ENCODE results near the gene TSC22D2.

Gene TSC22D2

DNA sequence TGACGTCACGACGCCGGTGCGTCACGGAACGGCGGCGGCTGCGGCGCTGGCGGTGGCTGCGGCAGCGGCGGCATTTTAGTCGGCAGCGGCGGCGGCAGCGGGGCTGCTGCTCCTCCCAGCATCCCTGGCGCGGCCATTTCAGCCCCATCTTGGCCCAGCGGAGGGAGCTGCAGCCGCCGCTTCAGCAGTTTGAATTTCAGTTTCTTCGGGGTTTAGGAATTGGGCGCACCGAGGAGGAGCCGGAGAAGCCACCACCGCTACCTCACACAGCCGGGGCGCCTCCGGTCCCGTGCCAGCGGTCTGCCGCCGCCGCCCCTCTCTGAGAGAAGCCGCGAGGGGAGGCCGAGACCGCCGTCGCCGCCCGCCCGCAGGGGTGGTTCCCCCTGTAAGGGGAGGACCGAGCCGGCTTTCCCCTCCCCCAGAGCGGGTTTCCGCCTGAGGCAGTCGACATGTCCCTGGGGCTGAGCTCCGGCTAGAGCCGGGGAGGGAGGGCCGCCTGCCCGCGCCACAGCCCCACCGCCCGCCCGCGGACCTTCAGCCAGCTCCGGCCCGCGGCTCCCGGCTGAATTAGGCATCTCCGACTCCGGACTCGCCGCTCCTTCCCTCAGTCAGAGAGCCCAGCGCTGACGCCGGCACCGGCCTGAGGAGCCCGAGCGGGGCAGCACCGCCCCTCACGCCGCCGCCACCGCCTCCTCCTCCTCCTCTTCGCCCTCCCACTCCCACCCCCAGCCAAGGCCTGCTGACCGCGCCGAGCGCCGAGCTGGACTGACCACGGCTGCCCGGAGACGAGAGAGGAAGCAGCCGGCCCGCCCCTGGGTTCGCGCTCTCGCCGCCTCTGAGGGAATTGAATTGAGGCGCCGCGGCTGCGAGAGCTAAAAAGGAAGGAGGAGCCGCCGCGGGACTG, at the start of gene TSC22D2:
TSS of gene TSC22D2 (plus strand) at position 78 of the 904 bp plus-strand sequence. CDS start 1,053 bp downstream, outside the sequence.
- Histone ChIP-seq H3K9ac (ENCODE audit: low read length in 2 of 2) (peak within 1 kb of the TSS; percentile 92 to 96), H3K4me1 (ENCODE audit: control insufficient read depth, insufficient read depth, low read length) (no peaks in the 10 kb centered on the region), H3K27me3 (ENCODE audit: control insufficient read depth in 1 of 2, insufficient read depth in 2 of 2, low read length in 2 of 2) (no peaks in the 10 kb centered on the region), H3K36me3 (ENCODE audit: control insufficient read depth in 2 of 2, insufficient read depth in 2 of 2, low read length in 2 of 2) (no peaks in the 10 kb centered on the region), H3K27ac (ENCODE audit: low read length) (peak within 1 kb of the TSS; percentile 96), H3K4me3 (ENCODE audit: low read length in 2 of 2) (peak within 1 kb of the TSS; percentile 94), H3K9me3 (ENCODE audit: control insufficient read depth in 2 of 2, low read length in 2 of 2) (no peaks in the 10 kb centered on the region)

DNA sequence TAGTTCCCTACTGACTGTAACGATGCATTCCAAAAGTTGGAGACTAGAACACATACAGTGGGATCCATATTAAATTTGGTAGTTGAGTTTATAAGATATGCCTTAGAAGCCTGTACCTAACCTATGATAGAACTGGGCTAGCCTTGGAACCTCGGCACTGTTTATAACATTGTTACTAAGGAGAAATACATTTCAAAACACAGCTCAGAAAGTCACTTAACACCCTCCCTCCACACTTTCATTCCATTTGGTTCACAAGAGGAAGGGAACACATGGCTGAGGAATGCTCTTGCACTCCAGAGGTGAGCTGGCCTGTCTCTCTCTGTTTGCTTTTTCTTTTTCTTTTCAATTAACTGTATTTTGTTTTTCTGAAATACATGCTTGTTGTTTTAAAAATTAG, 48.7 kb upstream of the TSC22D2 start:
- Histone ChIP-seq H3K27me3 (ENCODE audit: control insufficient read depth in 1 of 2, insufficient read depth in 2 of 2, low read length in 2 of 2) (no peaks in the 10 kb centered on the region), H3K4me1 (ENCODE audit: control insufficient read depth, insufficient read depth, low read length) (no peaks in the 10 kb centered on the region), H3K9ac (ENCODE audit: low read length in 2 of 2) (no peak overlapping the region), H3K9me3 (ENCODE audit: control insufficient read depth in 2 of 2, low read length in 2 of 2) (no peaks in the 10 kb centered on the region), H3K27ac (ENCODE audit: low read length) (no peak overlapping the region), H3K4me3 (ENCODE audit: low read length in 2 of 2) (no peak overlapping the region), H3K36me3 (ENCODE audit: control insufficient read depth in 2 of 2, insufficient read depth in 2 of 2, low read length in 2 of 2) (no peaks in the 10 kb centered on the region)

DNA sequence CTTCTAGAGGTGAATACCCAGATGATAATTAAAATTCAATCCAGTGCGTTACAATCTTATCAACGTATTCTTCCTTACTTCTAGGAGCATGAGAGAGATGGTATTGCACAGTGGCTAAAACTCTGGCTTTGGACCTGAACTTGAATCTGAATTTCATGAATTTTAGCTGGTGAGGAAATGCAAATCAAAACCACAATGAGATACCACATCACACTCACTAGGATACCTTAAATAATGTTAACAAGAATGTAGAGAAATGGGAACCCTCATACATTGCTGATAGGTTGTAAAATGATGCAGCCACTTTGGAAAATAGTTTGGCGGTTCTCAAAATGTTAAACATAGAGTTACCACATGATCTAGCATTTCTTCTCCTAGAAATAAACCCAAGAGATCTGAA, 47.1 kb upstream of the TSC22D2 start:
- no peak overlapping the region for H3K27ac ChIP-seq (ENCODE audit: low read length)
- H3K4me1 ChIP-seq (ENCODE audit: control insufficient read depth, insufficient read depth, low read length) = no peaks in the 10 kb centered on the region
- no peak overlapping the region for H3K4me3 ChIP-seq (ENCODE audit: low read length in 2 of 2)
- H3K9me3 ChIP-seq (ENCODE audit: control insufficient read depth in 2 of 2, low read length in 2 of 2) = no peaks in the 10 kb centered on the region
- no peaks in the 10 kb centered on the region for H3K36me3 ChIP-seq (ENCODE audit: control insufficient read depth in 2 of 2, insufficient read depth in 2 of 2, low read length in 2 of 2)
- H3K9ac ChIP-seq (ENCODE audit: low read length in 2 of 2) = no peak overlapping the region
- H3K27me3 ChIP-seq (ENCODE audit: control insufficient read depth in 1 of 2, insufficient read depth in 2 of 2, low read length in 2 of 2) = no peaks in the 10 kb centered on the region

DNA sequence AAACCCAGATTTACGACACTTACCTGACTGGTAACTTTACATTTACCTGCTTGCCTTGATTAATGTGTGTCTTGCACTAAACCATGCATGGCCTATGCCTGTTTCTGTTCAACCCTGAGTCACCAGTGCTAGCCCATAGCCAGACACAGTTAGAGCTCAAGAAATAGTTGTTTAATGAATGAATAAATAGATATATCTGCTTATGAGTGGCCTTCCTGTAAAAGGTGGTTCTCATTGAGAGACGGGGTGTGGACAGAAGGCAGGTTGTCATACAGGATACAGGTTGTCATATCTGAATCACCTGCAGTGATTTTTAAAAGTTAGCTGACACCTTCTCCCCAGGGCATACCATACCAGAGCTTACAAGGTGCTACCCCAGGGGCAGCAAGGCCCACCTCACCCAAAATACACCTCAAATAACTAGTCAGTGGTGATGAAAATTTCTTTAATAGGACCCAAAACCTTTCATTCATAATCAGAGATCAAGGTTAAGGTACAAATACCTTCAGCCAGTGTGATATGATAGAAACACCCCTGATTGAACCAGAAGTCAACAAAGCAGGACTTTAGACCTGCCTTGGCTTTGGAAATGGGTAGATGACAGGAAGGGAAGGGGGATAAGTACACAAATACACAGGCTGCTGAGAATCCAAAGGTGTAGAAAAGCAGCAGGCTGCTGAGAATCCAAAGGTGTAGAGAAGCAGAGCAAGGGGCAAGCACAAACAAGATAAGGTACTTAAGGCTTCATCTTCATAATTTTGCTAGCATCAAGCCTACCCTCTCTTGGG, 45.4 kb upstream of the TSC22D2 start:
- H3K27ac ChIP-seq (ENCODE audit: low read length) = no peak overlapping the region
- H3K4me1 ChIP-seq (ENCODE audit: control insufficient read depth, insufficient read depth, low read length) = no peaks in the 10 kb centered on the region
- no peak overlapping the region for H3K9ac ChIP-seq (ENCODE audit: low read length in 2 of 2)
- H3K4me3 ChIP-seq (ENCODE audit: low read length in 2 of 2) = no peak overlapping the region
- H3K36me3 ChIP-seq (ENCODE audit: control insufficient read depth in 2 of 2, insufficient read depth in 2 of 2, low read length in 2 of 2) = no peaks in the 10 kb centered on the region
- no peaks in the 10 kb centered on the region for H3K27me3 ChIP-seq (ENCODE audit: control insufficient read depth in 1 of 2, insufficient read depth in 2 of 2, low read length in 2 of 2)
- no peaks in the 10 kb centered on the region for H3K9me3 ChIP-seq (ENCODE audit: control insufficient read depth in 2 of 2, low read length in 2 of 2)

DNA sequence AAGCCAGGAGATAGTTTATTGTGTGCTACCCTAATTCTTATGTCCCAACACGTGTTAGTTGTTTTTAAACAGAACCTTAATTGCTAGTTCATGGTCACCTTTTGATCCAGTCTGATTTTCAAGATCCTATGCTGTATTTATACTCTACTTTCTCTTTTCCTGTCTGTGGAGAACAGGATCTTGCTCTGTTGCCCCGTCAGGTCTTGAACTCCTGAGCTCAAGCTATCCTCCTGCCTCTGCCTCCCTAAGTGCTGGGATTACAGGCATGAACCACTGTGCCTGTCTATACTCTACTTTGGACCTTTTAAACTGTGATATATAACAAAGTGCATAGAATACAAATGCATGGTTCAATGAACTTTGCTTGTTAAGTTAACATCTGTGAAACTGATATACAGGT, 44.7 kb upstream of the TSC22D2 start:
- H3K9me3 ChIP-seq (ENCODE audit: control insufficient read depth in 2 of 2, low read length in 2 of 2) = no peaks in the 10 kb centered on the region
- H3K27me3 ChIP-seq (ENCODE audit: control insufficient read depth in 1 of 2, insufficient read depth in 2 of 2, low read length in 2 of 2) = no peaks in the 10 kb centered on the region
- H3K27ac ChIP-seq (ENCODE audit: low read length) = no peak overlapping the region
- no peaks in the 10 kb centered on the region for H3K4me1 ChIP-seq (ENCODE audit: control insufficient read depth, insufficient read depth, low read length)
- no peak overlapping the region for H3K9ac ChIP-seq (ENCODE audit: low read length in 2 of 2)
- H3K4me3 ChIP-seq (ENCODE audit: low read length in 2 of 2) = no peak overlapping the region
- H3K36me3 ChIP-seq (ENCODE audit: control insufficient read depth in 2 of 2, insufficient read depth in 2 of 2, low read length in 2 of 2) = no peaks in the 10 kb centered on the region

DNA sequence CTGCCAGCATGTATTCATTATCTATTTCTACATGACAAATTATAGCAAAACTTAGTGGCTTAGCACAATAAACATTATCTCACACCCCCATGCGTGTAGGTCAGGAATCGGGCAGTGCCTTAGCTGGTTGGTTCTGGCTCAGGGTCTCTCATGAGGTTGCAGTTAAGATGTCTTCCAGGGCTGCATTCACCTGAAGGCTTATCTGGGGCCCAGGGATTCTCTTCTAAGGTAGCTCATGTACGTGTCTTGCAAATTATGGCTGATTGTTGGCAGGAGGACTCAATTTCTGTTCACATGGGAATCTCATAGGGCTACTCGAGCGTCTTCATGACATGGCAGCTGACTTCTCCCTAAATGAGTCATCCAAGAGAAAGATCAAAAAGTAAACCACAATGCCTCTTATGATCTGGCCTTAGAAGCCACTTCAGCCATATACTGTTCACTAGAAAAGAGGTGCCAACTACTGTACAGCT, 42.9 kb upstream of the TSC22D2 start:
- Histone ChIP-seq H3K27ac (ENCODE audit: low read length) (no peak overlapping the region), H3K9ac (ENCODE audit: low read length in 2 of 2) (no peak overlapping the region), H3K36me3 (ENCODE audit: control insufficient read depth in 2 of 2, insufficient read depth in 2 of 2, low read length in 2 of 2) (no peaks in the 10 kb centered on the region), H3K27me3 (ENCODE audit: control insufficient read depth in 1 of 2, insufficient read depth in 2 of 2, low read length in 2 of 2) (no peaks in the 10 kb centered on the region), H3K4me1 (ENCODE audit: control insufficient read depth, insufficient read depth, low read length) (peaks cover under 1% of the 10 kb centered on the region), H3K4me3 (ENCODE audit: low read length in 2 of 2) (no peak overlapping the region), H3K9me3 (ENCODE audit: control insufficient read depth in 2 of 2, low read length in 2 of 2) (no peaks in the 10 kb centered on the region)

DNA sequence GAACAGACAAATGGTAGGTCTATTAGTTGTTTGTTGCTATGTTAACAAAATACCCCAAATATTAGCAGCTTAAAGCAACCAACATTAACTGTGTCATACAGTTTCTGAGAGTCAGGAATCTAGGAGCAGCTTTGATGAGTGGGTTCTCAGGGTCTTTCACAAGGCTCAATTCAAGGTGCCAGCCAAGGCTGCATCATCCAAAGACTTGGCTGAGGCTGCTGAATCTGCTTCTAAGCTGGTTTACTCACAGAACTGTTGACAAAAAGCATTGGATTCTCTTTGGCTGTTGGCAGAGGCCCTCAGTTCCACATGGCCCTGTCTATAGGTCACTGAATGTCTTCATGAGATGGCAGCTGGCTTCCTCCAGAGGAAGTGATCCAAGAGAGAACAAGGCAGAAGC, 40.3 kb upstream of the TSC22D2 start:
- Histone ChIP-seq H3K4me3 (ENCODE audit: low read length in 2 of 2) (no peak overlapping the region), H3K9ac (ENCODE audit: low read length in 2 of 2) (no peak overlapping the region), H3K36me3 (ENCODE audit: control insufficient read depth in 2 of 2, insufficient read depth in 2 of 2, low read length in 2 of 2) (no peaks in the 10 kb centered on the region), H3K4me1 (ENCODE audit: control insufficient read depth, insufficient read depth, low read length) (peaks cover 6% of the 10 kb centered on the region), H3K27me3 (ENCODE audit: control insufficient read depth in 1 of 2, insufficient read depth in 2 of 2, low read length in 2 of 2) (no peaks in the 10 kb centered on the region), H3K27ac (ENCODE audit: low read length) (no peak overlapping the region), H3K9me3 (ENCODE audit: control insufficient read depth in 2 of 2, low read length in 2 of 2) (no peaks in the 10 kb centered on the region)

DNA sequence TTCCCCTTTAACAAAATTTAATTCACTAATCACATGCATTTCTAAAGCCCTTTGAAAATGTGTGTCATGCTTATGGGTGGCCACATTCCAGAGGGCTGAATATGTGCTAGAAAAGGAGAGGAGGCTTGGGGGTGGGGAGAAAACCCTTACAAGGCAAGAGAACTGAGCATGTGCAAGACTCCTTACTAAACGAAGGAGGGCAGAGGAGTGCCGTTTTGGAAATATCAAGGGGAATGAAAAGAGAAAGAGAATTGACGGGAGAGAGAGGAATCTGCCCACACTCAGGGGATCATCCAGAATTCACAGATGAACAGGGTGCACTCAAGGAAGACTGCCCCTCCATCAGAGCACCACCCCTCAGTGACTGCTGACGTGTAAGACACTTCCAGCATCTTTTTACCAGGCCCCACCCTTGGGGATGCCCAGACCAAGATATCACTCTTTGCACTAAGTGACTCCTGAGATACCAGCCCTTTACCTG, 37.9 kb upstream of the TSC22D2 start:
- Histone ChIP-seq H3K9ac (ENCODE audit: low read length in 2 of 2) (peak overlapping the region; percentile 54 to 64), H3K4me3 (ENCODE audit: low read length in 2 of 2) (peak overlapping the region; percentile 34 to 68), H3K27me3 (ENCODE audit: control insufficient read depth in 1 of 2, insufficient read depth in 2 of 2, low read length in 2 of 2) (no peaks in the 10 kb centered on the region), H3K4me1 (ENCODE audit: control insufficient read depth, insufficient read depth, low read length) (peaks cover 6% of the 10 kb centered on the region), H3K9me3 (ENCODE audit: control insufficient read depth in 2 of 2, low read length in 2 of 2) (no peaks in the 10 kb centered on the region), H3K36me3 (ENCODE audit: control insufficient read depth in 2 of 2, insufficient read depth in 2 of 2, low read length in 2 of 2) (no peaks in the 10 kb centered on the region), H3K27ac (ENCODE audit: low read length) (peak overlapping the region; percentile 62)

DNA sequence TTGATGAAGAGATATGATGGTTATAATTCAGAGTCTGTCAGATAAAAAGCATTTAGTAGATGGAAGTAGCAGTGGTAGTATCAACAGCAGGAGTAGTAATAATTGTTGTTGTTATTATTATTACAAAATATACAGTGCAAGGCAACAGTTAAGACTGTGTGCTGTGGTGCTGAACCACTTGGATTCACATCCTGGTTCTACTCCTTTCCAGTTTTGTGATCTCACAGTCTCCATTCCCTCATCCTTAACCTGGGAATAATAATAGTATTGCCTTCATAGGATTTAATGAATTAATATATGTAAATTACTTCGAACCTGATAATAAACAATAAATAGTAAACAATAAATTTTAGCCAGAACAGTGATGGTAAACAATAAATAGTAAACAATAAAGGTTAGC, 37.1 kb upstream of the TSC22D2 start:
- Histone ChIP-seq H3K27ac (ENCODE audit: low read length) (peak overlapping the region; percentile 62), H3K27me3 (ENCODE audit: control insufficient read depth in 1 of 2, insufficient read depth in 2 of 2, low read length in 2 of 2) (no peaks in the 10 kb centered on the region), H3K9ac (ENCODE audit: low read length in 2 of 2) (peak overlapping the region in 1 of 2 donors; percentile 83), H3K4me3 (ENCODE audit: low read length in 2 of 2) (peak overlapping the region in 1 of 2 donors; percentile 34), H3K36me3 (ENCODE audit: control insufficient read depth in 2 of 2, insufficient read depth in 2 of 2, low read length in 2 of 2) (no peaks in the 10 kb centered on the region), H3K9me3 (ENCODE audit: control insufficient read depth in 2 of 2, low read length in 2 of 2) (no peaks in the 10 kb centered on the region), H3K4me1 (ENCODE audit: control insufficient read depth, insufficient read depth, low read length) (peaks cover 6% of the 10 kb centered on the region)

DNA sequence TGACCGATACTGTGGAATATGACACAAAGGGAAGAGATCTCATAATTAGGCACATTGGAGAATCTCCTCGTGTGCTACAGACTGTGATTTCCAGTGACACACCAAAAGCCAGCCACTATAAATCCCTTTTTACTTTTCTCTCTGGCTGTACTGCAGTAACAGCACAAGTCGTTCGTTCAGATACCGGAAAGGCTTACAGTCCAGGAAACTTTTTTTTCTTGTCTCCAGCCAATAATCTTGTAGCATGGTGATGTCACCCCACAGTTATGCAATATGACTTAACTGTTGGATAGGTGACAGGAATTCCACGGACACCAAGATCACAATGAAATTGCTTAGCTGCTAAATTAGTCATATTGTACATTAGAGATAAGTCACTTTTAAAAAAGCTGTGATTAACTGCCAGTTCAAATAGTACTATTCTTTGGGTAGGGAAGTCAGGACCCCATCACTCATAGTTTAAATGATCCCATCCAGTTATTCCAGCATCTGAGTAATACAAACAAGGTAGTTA, 36.3 kb upstream of the TSC22D2 start:
- Histone ChIP-seq H3K4me3 (ENCODE audit: low read length in 2 of 2) (peak overlapping the region; percentile 31 to 58), H3K9me3 (ENCODE audit: control insufficient read depth in 2 of 2, low read length in 2 of 2) (no peaks in the 10 kb centered on the region), H3K36me3 (ENCODE audit: control insufficient read depth in 2 of 2, insufficient read depth in 2 of 2, low read length in 2 of 2) (no peaks in the 10 kb centered on the region), H3K9ac (ENCODE audit: low read length in 2 of 2) (peak overlapping the region; percentile 63 to 83), H3K27ac (ENCODE audit: low read length) (peak overlapping the region; percentile 80), H3K27me3 (ENCODE audit: control insufficient read depth in 1 of 2, insufficient read depth in 2 of 2, low read length in 2 of 2) (no peaks in the 10 kb centered on the region), H3K4me1 (ENCODE audit: control insufficient read depth, insufficient read depth, low read length) (peaks cover 8% of the 10 kb centered on the region)

Measured in stomach smooth muscle (tissue), 2 donors.